Measurements from ENCODE around the gene CCDC7.
A peak's percentile ranks its signal among the peaks of the same experiment; 100 is the strongest.

Gene CCDC7

DNA sequence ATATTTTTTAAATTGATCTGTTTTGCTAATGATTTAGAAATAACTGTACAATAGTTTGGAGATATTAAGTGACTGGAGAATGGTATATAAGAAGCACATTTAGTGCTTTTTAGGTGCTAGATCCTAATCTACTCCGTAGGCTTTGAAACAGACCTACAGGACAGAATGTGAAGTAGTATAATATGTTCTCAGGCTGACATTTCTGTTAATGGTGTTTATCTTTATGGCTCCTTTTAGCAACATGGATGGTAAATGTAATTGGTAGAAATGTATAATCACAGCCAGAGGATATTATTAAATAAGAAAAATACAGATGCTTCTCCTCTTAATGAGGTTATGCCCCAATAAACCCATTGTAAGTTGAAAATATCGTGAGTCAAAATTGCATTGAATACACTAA is 30.6 kb upstream of the CCDC7 start:
- no peak for DNase-seq
- Histone ChIP-seq H2BK120ac (ENCODE audit: low read depth, low read length) (no peak overlapping the region), H2BK15ac (ENCODE audit: low read depth, poor library complexity, severe bottlenecking) (no peak overlapping the region), H3K4ac (ENCODE audit: low read depth in 1 of 2, low read length in 2 of 2) (no peak overlapping the region), H4K8ac (ENCODE audit: low read length) (no peak overlapping the region), H3K14ac (ENCODE audit: low read length in 2 of 2) (no peak overlapping the region), H3K9ac (ENCODE audit: low read length) (no peak overlapping the region), H3K27ac (ENCODE audit: low read length, poor library complexity, severe bottlenecking) (no peak overlapping the region), H3K4me1 (ENCODE audit: control insufficient read depth, insufficient read depth, low read depth, low read length) (peaks cover 2% of the 10 kb centered on the region), H3K27me3 (ENCODE audit: control insufficient read depth in 1 of 2, insufficient read depth in 1 of 2, low read length in 2 of 2) (no peaks in the 10 kb centered on the region), H4K91ac (ENCODE audit: low read length) (no peak overlapping the region), H3K79me1 (replicated peaks; ENCODE audit: low read length, poor library complexity, severe bottlenecking) (no peaks in the 10 kb centered on the region), H2BK12ac (ENCODE audit: low read length in 2 of 2) (no peak overlapping the region), H3K36me3 (ENCODE audit: control insufficient read depth in 1 of 2, insufficient read depth in 2 of 2, low read depth in 1 of 2, low read length in 2 of 2) (no peaks in the 10 kb centered on the region), H3K9me3 (ENCODE audit: control insufficient read depth, low read length) (no peaks in the 10 kb centered on the region), H3K4me2 (ENCODE audit: low read length, poor library complexity, severe bottlenecking) (no peak overlapping the region), H2AFZ (ENCODE audit: low read depth, low read length) (no peak overlapping the region), H2BK5ac (ENCODE audit: low read depth, low read length, poor library complexity, severe bottlenecking) (no peak overlapping the region), H3K4me3 (ENCODE audit: insufficient read depth in 1 of 2, low read depth in 1 of 2, low read length in 2 of 2) (no peak overlapping the region), H3K23ac (ENCODE audit: low read length in 2 of 2) (no peak overlapping the region), H2AK5ac (ENCODE audit: low read length, severe bottlenecking) (no peak overlapping the region), H3K18ac (ENCODE audit: low read depth in 1 of 2, low read length in 2 of 2) (no peak overlapping the region)
- WGBS: 90% methylated on average over 2 of the region's 2 CpGs

GRCh38 chr10:32417911-32418547 is 27.9 kb upstream of the CCDC7 start:
- Histone ChIP-seq H2AK5ac (ENCODE audit: low read length, severe bottlenecking) (no peak overlapping the region), H3K9me3 (ENCODE audit: control insufficient read depth, low read length) (no peaks in the 10 kb centered on the region)

GRCh38 chr10:32418572-32418971 is 27.4 kb upstream of the CCDC7 start:
- H3K23ac ChIP-seq (ENCODE audit: low read length in 2 of 2): no peak overlapping the region
- no peak overlapping the region for H3K4me2 ChIP-seq (ENCODE audit: low read length, poor library complexity, severe bottlenecking)
- H3K36me3 ChIP-seq (ENCODE audit: control insufficient read depth in 1 of 2, insufficient read depth in 2 of 2, low read depth in 1 of 2, low read length in 2 of 2): no peaks in the 10 kb centered on the region
- 78% methylated on average over 3 of the region's 3 CpGs for WGBS
- no peak overlapping the region for H2BK5ac ChIP-seq (ENCODE audit: low read depth, low read length, poor library complexity, severe bottlenecking)
- no peak overlapping the region for H4K8ac ChIP-seq (ENCODE audit: low read length)
- no peak overlapping the region for H3K27ac ChIP-seq (ENCODE audit: low read length, poor library complexity, severe bottlenecking)
- H2AK5ac ChIP-seq (ENCODE audit: low read length, severe bottlenecking): no peak overlapping the region
- H3K4me3 ChIP-seq (ENCODE audit: insufficient read depth in 1 of 2, low read depth in 1 of 2, low read length in 2 of 2): no peak overlapping the region
- no peaks in the 10 kb centered on the region for H3K9me3 ChIP-seq (ENCODE audit: control insufficient read depth, low read length)
- H3K18ac ChIP-seq (ENCODE audit: low read depth in 1 of 2, low read length in 2 of 2): no peak overlapping the region
- H3K27me3 ChIP-seq (ENCODE audit: control insufficient read depth in 1 of 2, insufficient read depth in 1 of 2, low read length in 2 of 2): no peaks in the 10 kb centered on the region
- H2BK120ac ChIP-seq (ENCODE audit: low read depth, low read length): no peak overlapping the region
- H2BK15ac ChIP-seq (ENCODE audit: low read depth, poor library complexity, severe bottlenecking): no peak overlapping the region
- no peak overlapping the region for H3K14ac ChIP-seq (ENCODE audit: low read length in 2 of 2)
- no peak overlapping the region for H2BK12ac ChIP-seq (ENCODE audit: low read length in 2 of 2)
- H3K4me1 ChIP-seq (ENCODE audit: control insufficient read depth, insufficient read depth, low read depth, low read length): no peaks in the 10 kb centered on the region
- H3K4ac ChIP-seq (ENCODE audit: low read depth in 1 of 2, low read length in 2 of 2): no peak overlapping the region
- H4K91ac ChIP-seq (ENCODE audit: low read length): no peak overlapping the region
- H2AFZ ChIP-seq (ENCODE audit: low read depth, low read length): peak overlapping the region; percentile 14
- no peak for DNase-seq
- H3K79me1 ChIP-seq (replicated peaks; ENCODE audit: low read length, poor library complexity, severe bottlenecking): no peaks in the 10 kb centered on the region
- H3K9ac ChIP-seq (ENCODE audit: low read length): no peak overlapping the region

More at GRCh38 chr10:32417911-32418547, 27.9 kb upstream of the CCDC7 start:
- H3K79me1 ChIP-seq (replicated peaks; ENCODE audit: low read length, poor library complexity, severe bottlenecking): no peaks in the 10 kb centered on the region
- no peaks in the 10 kb centered on the region for H3K36me3 ChIP-seq (ENCODE audit: control insufficient read depth in 1 of 2, insufficient read depth in 2 of 2, low read depth in 1 of 2, low read length in 2 of 2)
- H2BK120ac ChIP-seq (ENCODE audit: low read depth, low read length): no peak overlapping the region
- no peak overlapping the region for H3K4me2 ChIP-seq (ENCODE audit: low read length, poor library complexity, severe bottlenecking)
- H2BK5ac ChIP-seq (ENCODE audit: low read depth, low read length, poor library complexity, severe bottlenecking): no peak overlapping the region
- peaks cover 1% of the 10 kb centered on the region for H3K4me1 ChIP-seq (ENCODE audit: control insufficient read depth, insufficient read depth, low read depth, low read length)
- H3K18ac ChIP-seq (ENCODE audit: low read depth in 1 of 2, low read length in 2 of 2): no peak overlapping the region
- H4K8ac ChIP-seq (ENCODE audit: low read length): no peak overlapping the region
- H2AFZ ChIP-seq (ENCODE audit: low read depth, low read length): no peak overlapping the region
- no peak overlapping the region for H2BK15ac ChIP-seq (ENCODE audit: low read depth, poor library complexity, severe bottlenecking)
- no peaks in the 10 kb centered on the region for H3K27me3 ChIP-seq (ENCODE audit: control insufficient read depth in 1 of 2, insufficient read depth in 1 of 2, low read length in 2 of 2)
- no peak overlapping the region for H3K4ac ChIP-seq (ENCODE audit: low read depth in 1 of 2, low read length in 2 of 2)
- no peak overlapping the region for H3K14ac ChIP-seq (ENCODE audit: low read length in 2 of 2)
- no peak overlapping the region for H3K23ac ChIP-seq (ENCODE audit: low read length in 2 of 2)
- DNase-seq: peak; percentile 2
- H4K91ac ChIP-seq (ENCODE audit: low read length): no peak overlapping the region
- no peak overlapping the region for H3K4me3 ChIP-seq (ENCODE audit: insufficient read depth in 1 of 2, low read depth in 1 of 2, low read length in 2 of 2)
- WGBS: 50% methylated on average over 2 of the region's 2 CpGs
- no peak overlapping the region for H2BK12ac ChIP-seq (ENCODE audit: low read length in 2 of 2)
- peak overlapping the region; percentile 35 for H3K9ac ChIP-seq (ENCODE audit: low read length)
- no peak overlapping the region for H3K27ac ChIP-seq (ENCODE audit: low read length, poor library complexity, severe bottlenecking)

DNA sequence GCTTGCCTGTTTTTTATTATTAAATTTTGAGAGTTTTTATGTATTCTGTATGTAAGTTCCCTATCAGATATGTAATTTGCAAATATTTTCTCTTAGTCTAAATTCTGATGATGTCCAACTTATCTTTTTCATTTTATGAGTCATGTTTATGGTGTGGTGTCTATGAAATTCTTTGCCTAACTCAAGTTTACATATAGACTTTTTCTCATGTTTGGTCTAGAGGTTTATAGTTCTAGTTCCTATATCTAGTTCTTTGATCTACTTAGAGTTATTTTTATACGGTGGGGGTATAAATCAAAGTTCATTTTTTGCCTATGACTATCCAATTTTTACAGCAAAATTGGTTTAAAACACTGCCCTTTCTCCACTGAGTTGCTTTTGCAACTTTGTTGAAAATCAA is 26.3 kb upstream of the CCDC7 start:
- DNase-seq: no peak
- Histone ChIP-seq H2BK15ac (ENCODE audit: low read depth, poor library complexity, severe bottlenecking) (no peak overlapping the region), H3K36me3 (ENCODE audit: control insufficient read depth in 1 of 2, insufficient read depth in 2 of 2, low read depth in 1 of 2, low read length in 2 of 2) (no peaks in the 10 kb centered on the region), H2BK12ac (ENCODE audit: low read length in 2 of 2) (no peak overlapping the region), H3K4me1 (ENCODE audit: control insufficient read depth, insufficient read depth, low read depth, low read length) (no peaks in the 10 kb centered on the region), H3K9me3 (ENCODE audit: control insufficient read depth, low read length) (no peaks in the 10 kb centered on the region), H3K9ac (ENCODE audit: low read length) (no peak overlapping the region), H3K4me3 (ENCODE audit: insufficient read depth in 1 of 2, low read depth in 1 of 2, low read length in 2 of 2) (no peak overlapping the region), H2AK5ac (ENCODE audit: low read length, severe bottlenecking) (no peak overlapping the region), H3K23ac (ENCODE audit: low read length in 2 of 2) (no peak overlapping the region), H3K4me2 (ENCODE audit: low read length, poor library complexity, severe bottlenecking) (no peak overlapping the region), H3K27me3 (ENCODE audit: control insufficient read depth in 1 of 2, insufficient read depth in 1 of 2, low read length in 2 of 2) (no peaks in the 10 kb centered on the region), H3K18ac (ENCODE audit: low read depth in 1 of 2, low read length in 2 of 2) (no peak overlapping the region), H2BK5ac (ENCODE audit: low read depth, low read length, poor library complexity, severe bottlenecking) (no peak overlapping the region), H2AFZ (ENCODE audit: low read depth, low read length) (no peak overlapping the region), H4K8ac (ENCODE audit: low read length) (no peak overlapping the region), H4K91ac (ENCODE audit: low read length) (no peak overlapping the region), H3K14ac (ENCODE audit: low read length in 2 of 2) (no peak overlapping the region), H3K27ac (ENCODE audit: low read length, poor library complexity, severe bottlenecking) (no peak overlapping the region), H2BK120ac (ENCODE audit: low read depth, low read length) (no peak overlapping the region), H3K4ac (ENCODE audit: low read depth in 1 of 2, low read length in 2 of 2) (no peak overlapping the region), H3K79me1 (replicated peaks; ENCODE audit: low read length, poor library complexity, severe bottlenecking) (no peaks in the 10 kb centered on the region)
- no CpG with 5 or more reads among the region's 1 CpG for WGBS

Measured in mesenchymal stem cell (in vitro differentiated cells and primary cell).